ENCODE measurements around the gene TASL.
"Not testable (repeated sequence)": the region's sequence is repeated elsewhere in the genome, so short reads cannot be mapped to it uniquely, and the experiment has no call there.

TASL gene, protein sequence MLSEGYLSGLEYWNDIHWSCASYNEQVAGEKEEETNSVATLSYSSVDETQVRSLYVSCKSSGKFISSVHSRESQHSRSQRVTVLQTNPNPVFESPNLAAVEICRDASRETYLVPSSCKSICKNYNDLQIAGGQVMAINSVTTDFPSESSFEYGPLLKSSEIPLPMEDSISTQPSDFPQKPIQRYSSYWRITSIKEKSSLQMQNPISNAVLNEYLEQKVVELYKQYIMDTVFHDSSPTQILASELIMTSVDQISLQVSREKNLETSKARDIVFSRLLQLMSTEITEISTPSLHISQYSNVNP
- total RNA-seq = 1.7 to 5.6 (median 3.8) reads per million in 4 experiments

DNA sequence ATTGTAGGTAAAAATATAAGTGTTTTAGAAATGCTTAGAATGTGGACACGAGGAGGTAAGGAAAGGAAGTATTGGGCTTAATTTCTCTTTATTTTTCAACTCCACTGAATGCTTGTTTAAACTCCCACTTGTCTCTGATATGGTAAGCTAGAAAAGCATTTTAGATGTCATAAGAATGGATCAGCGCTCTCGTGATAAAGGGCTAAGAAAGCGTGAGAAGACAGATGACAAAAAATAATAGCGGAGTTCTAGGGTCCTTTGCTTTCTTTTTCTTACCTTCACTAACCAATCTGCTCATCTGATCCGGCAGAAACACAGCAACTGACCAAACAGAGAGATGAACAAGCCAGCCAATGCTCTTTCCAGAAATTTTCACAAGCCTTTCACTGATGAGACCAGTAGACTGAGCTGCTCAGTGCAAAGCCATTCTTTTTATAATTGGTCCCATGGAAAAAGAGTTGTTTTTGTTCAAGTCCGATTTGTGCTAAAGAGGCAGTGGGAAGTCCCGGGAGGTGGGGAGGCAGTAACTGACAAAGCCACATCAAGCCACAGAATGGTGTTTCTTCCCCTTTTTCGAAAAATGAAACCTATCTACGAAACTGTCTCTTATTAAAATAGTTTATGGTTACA, at the start of gene TASL:
Gene TASL (minus strand): TSS at position 405 of the 630 bp plus-strand sequence. CDS start 17,411 bp downstream, outside the sequence.
- no peak for DNase-seq

DNA sequence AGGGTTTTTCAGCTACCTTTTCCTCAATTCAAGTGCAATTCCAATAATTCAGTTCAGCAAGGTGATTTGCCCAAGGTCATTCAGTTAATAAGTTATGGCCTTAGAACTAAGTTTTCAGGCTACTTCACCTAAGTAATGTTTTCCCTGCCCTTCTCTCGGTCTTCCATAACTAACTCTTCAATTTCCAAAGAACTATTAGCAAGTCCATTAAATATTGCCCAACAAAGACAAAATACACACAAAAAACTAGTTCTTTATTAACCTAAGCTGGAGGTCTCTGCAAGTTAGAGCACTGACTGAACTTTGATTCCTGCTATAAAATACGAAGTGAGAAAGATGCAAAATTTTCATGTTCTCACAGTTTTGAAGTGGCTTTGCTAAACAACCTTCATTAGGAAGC, 48.8 kb upstream of the TASL start:
- no peak for DNase-seq

DNA sequence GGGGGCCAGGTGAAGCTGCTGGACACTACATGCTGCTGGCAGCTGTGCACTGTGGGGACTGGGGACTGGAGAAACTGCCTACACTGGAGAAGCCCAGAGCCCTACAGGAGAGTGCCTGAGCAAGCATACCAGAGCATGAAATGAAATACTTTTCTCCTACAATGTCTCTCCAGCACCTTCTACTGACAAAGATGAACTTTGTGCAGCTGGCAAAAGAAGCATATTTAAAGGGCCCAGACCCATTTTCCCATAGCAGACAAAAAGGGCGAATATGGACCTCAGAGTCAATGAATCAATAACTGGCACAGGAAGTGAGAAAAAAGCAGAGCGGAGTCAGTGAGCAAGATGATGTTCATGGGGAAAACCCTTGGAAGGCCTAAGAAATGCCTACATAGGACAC, 44.8 kb upstream of the TASL start:
- DNase-seq = no peak

DNA sequence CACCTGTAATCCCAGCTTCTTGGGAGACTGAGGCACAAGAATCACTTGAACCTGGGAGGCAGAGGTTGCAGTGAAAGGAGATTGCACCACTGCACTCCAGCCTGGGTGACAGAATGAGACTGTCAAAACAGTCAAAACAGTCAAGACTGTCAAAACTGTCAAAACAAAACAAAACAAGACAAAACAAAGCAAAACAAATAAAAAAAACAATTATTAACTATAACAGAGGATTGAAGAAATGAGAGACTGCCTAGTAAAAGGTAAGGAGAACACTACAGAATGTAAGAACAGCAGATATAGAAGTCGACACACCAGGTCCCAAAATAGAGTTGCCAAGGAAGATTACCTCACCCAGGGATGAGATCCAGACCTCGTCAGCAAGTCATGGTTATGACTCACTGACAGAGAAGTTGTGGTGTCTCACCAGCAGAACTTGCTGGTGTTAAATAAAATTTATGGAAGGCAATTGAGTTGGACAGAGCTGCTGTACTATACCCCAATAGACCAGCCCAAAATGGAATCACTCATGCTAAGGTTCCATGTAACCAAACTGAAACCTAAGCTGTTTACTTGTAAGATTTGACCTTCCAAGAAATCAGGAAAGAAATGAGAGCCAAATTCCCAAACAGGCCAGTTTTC, 43.5 kb upstream of the TASL start:
- DNase-seq = no peak

DNA sequence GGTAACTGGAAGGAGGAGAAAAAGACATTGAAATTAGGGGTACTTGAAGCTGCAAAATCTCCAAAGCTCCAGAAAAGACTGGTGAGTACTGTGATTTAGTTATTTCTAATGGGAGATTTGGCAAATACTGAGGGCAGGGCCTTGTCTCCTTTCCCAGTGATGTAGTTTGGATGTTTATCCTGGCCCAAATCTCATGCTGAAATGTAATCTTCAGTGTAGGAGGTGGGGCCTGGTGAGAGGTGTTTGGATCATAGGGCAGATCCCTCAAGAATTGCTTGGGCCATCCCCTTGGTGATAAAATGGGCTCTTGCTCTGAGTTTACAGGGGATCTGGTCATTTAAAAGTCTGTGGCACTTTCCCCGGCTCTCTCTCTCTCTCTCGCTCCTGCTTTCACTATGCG, 42.6 kb upstream of the TASL start:
- DNase-seq = no peak

DNA sequence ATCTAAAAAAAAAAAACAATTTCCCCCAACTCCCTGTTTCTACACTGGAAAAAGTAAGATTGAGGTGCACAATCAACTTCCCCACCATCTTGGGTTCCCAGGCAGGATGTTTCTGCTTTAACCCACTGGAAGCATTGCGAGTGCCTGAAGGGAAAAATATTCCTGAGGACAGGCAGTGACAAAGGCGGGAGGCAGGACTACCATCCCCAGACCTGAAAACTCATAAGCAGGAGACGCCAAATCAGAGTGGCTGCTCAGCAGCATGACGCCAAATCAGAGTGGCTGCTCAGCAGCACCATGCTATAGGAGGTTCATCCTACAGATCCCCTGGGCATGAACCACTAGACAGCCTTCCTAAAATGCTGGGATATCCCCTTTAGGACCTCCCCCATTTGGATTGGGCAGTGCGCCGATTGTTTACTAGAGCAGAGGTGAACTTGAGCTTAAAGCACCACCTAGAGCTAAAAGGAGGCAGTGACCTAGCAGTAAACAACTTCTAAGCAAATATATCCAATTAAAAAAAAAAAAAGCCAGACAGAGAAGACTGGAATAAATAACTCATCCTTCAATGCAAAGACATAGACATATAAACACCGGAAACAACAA, 40.7 kb upstream of the TASL start:
- DNase-seq = no peak

DNA sequence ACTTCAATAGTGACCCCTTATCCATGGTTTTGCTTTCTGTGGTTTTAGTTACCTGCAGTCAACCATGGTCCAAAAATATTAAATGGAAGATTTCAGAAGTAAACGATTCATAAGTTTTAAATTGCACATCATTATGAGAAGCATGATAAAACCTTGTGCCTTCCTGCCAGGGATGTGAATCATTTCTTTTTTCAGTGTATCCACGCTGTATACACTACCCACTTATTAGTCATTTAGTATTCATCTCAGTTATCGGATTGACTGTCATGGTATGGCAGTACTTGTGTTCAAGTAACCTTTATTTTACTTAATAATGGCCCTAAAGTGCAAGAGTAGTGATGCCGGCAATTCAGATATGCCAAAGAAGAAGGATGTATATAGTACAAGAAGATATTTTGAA, 37.7 kb upstream of the TASL start:
- DNase-seq = no peak

DNA sequence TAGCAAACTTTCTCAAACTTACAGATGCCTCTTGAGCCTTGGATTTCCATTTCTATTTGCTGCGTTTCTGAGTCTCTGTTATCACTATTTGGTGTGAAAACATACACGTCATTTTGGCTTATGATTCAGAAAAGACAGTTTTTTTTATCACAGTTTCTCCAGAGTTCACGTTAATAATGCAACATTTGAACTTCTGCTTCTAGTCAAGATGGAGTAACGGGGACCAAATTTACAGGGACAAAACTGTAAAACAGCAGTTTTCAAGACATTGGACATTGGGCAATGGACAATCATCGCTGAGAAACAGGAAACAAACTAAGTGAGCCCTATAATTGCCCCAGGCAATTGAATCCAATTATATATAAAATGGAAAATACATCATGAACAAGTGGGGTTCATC, 36.2 kb upstream of the TASL start:
- DNase-seq = no peak

DNA sequence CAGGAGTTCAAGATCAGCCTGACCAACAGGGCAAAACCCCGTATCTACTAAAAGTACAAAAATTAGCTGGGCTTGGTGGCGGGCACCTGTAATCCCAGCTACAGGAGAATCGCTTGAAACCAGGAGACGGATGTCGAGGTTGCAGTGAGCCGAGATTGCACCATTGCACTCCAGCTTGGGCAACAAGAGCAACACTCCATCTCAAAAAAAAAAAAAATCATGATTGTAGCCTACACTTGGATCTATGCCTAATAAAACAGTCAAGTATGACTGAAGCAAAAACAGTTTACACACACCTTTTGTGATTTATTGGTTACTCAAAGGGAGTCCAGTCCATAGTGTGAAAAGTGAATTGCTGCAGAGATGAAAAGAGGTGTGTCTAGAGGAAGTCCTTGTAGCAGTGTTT, 34.7 kb upstream of the TASL start:
- no peak for DNase-seq

DNA sequence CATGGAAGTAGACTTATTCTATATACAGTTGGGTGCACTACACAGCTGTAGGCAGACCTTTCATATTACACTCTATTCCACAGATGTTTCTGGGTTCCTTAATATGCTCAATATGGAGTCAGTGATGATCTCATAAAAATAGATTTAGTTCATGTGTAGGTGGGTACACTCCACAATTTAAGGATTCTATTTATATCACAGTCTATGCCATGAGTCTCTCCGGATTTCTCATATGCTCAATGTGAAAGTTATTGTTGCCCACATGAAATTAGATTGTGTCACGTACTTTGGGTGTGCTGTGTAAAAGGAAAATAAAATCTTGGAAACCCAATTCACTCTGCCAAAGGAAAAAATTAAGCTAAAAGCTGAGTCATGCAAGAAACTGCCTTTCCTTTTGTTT, 32.5 kb upstream of the TASL start:
- no peak for DNase-seq

DNA sequence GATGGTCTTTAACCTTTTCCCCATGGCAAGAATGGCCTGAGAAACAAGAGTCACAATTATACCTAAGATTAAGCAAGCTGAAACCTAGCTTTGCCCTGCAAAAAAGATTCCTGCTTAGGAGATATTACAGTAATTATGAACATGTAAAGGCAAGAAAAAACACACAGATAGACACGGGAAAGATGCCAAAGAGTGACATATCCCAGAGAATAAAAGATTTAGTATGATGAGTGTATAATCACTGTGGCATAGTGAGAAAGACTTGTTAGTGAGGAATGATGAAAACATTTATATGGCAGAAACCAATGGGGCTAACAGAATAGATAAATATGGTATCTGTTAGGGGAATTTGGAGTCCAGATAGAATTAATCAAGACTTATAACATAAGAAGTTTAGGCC, 29.6 kb upstream of the TASL start:
- DNase-seq = no peak

DNA sequence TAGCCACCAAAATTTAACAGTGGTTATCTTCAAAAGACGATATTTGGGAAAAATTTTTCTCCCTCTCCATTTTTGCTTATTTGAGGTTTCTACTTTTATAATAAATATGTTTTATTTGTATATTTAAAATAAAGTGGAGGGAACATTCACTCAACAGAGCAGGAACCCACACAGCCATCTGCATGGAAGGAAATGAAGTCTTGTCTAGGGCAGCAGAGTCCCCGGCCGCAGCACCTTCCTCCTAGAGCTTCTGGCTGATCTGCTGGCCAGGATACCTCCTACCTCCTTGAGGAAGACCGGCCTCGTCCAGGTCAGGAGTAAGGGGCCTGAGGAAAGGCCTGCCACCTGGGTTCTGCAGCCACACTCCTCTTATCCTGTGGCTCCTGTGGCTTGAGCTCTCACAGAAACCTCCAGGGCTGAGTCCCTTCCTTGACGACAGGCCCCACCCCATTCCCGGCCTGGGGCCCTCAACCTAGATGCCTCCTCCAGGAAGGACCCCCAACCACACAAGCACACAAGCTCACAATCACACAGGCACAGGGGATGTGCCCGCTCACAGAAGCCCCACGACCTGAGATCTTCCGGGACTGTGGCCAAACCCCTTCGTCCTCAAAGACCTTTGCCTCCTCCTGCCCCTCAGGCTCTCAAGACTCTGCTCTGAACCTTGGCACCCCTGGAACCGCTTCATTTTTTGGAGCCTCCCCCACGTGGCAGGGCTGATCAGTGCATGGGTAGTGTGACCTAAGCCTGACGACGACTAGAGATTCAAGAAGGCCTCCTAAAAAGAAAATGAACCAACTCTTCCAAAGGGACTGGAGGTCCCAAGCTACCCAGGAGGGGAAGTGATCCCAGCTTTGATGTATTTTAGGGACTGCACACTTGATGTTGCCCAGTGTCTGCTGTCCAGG, 23.0 kb upstream of the TASL start:
- DNase-seq = not testable (repeated sequence)

DNA sequence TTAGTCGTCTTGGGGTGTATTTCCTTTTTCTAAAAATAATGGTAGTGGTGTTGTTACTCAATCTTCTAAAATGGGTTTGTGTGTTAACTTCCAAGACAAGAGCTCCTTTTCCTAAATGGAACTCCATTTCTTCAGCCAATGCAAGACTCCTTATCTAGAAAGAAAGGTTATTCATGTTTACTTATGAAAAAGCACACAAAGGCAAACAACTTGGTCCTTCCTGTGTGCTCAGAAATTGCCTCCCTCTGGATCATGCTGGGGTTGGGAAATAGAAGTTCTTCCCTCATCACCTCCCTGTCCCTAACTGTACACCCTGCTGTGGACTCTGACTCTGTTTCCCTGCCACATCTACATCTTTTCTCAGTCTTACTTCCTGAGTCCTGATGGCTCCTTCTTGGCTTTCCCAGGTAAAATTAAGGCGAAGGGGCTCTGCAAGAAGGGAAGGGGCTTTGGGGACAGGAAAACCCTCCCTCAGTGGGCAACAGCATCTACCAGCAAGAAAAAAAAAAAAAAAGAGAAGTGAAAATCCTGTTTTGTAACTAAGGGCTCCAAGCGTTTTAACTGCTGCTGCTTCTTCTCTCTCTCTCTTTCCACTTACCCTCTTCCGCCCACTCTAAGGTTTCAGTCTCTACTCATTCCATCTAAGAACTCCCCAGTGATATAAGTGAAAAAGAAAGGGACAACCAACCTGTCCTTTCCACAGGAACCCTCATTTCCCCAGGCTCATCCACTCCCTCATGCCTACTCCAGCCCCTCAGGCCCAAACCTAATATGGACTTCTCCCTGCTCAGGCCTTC, 19.8 kb upstream of the TASL start:
- DNase-seq = no peak

DNA sequence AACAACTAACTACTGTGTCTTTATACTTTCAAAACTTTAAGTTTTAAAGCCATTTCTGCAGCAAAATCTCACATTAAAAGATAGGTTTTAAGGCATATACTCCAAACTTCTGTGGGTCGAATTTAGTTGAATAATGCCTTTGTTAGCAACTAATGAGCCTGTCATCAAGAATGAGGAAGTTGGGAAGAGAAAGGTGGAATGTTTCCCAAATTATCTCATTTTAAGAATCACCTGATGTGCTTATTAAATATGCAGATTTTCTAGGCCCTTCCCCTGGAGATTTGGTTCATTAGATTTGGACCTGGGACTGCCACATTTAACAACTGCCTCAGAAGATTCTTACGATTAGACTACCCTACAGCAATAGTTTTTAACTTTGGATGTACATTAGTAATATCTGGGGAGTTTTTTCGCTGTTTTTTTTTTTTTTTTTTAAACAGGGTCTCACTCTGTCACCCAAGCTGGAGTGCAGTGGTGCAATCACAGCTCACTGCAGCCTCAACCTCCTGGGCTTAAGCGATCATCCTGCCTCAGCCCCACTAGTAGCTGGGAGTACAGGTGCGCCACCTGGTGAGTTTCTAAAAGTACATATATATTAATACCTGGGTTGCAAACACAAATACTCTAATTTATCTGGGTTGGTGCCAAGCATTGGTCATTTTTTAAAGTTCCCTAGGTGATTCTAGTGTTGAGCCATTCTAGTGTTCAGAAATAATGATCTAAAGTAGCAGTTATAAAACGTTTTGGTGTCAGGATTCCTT, 16.1 kb upstream of the TASL start:
- DNase-seq = no peak

DNA sequence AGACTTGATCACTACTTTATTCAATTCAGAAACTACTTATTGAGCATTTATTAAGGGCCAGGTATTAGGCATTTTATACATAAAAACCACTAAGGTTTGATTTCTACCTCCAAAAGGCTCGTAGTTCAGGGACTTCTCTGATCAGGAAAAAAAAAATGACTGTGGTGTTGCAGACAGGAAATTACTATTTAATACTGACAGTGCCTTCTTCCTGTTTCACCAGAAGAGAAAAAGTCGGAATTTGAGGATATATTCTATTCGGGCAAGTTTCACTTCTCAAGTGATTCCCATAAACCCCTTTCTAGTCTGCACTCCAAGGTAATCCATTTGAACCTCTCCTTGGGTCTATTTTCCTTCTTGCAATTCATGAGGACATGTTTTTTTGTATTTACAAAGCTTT, 15.3 kb upstream of the TASL start:
- DNase-seq = no peak

DNA sequence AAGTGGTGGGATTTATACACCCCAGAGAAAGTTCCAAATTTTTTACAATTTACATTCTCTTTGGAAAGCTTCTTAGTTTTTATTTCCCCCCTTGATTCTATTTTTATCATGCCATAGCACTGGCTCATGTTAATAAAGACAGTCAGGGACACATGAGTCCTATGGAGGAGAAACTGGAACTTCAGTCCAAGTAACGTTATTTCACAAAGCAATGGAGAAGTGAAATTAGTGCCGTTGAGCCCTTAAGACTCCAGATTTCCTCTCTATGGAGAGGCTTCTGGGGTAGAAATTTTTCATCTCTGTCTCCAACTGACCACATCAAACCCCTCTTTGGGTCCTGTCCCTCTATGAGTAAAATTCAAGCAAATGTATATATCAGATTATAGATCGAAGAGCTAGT, 12.8 kb upstream of the TASL start:
- no peak for DNase-seq

DNA sequence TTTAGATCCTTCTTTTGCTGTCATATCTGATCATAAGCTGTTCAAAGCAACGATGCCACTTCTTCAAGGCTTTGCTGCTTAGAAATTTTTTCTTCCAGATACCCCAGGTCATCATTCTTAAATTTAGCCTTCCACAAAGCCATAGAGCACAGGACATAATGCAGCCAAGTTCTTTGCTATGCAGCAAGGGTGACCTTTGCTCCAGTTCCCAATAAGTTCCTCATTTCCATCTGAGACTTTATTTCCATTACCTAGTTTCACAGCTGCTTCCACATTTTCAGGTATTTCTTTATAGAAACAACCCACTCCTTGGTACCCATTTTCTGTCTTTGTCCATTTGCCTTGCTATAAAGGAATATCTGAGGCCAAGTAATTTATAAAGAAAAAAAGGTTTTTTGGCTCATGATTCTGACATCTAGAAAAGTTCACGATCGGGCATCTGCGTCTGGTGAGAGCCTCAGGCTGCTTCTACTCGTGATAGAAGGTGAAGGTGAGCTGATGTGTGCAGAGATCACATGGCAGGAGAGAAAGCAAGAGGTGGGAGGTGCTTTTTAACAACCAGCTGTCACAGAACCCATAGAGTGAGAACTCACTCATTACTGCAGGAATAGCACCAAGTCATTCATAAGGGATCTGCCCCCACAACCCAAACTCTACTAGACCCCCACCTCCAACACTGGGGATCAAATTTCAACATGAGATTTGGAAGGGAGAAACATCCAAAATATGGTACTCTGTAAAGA, 11.8 kb upstream of the TASL start:
- no peak for DNase-seq

DNA sequence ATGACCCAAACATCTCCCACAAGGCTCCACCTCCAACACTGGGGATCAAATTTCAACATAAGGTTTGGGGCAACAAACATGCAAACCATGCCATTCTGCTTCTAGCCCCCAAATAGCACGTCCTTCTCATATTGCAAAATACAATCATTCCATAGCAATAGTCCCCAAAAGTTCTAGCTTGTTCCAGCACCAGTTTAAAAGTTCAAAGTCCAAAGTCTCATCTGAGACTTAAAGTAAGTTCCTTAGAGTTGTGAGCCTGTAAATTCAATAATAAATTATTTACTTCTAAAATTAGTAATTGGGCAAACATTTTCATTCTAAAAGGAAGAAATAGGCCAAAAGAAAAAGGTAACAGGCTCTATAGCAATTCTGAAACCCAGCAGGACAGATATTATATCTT, 8.9 kb upstream of the TASL start:
- DNase-seq = no peak

DNA sequence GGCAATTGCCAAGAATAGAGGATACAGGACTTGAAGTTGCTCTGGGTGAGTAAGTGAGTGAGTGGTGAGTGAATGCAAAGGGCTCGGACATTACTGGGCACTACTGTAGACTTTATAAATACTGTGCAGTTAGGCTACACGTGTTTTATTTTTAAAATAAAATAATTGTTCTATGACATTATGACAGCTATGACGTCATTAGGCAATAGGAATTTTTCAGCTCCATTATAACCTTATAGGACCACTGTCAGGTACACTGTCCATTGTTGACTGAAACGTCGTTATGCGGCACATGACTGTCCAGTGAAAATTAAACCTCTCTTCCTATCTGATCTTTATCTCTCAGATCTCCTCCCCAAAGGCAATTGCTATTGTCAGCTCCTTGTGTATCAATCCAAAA, 5.1 kb upstream of the TASL start:
- DNase-seq = no peak

DNA sequence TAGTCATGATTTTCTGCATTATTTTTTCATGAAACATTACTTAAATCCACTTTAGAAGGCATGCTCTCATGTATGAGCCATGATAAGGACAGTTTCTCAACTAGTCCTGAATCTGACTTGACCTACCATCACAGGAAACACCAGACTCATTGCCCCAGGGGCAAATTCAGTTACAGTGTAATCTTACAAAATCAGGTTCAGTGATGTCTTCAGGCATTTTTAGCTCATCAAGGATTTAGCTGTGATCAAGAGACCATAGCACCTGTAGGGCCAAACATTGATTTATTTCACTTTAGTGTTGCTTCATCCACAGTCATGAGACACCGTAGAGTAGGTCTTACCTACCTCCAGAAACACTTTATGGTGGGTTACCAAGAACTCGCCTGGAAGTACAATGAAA, 3.1 kb upstream of the TASL start:
- no peak for DNase-seq

Measured in effector CD8-positive, alpha-beta T cell (primary cell).